ENCODE measurements around the gene MLEC. TPM values are rescaled to one million over a fixed set of nuclear protein-coding genes. Genes with fewer than 3 reads are reported as not detected.

The MLEC gene
- total RNA-seq, 1 experiment from 2014 or later, result 181 TPM

DNA sequence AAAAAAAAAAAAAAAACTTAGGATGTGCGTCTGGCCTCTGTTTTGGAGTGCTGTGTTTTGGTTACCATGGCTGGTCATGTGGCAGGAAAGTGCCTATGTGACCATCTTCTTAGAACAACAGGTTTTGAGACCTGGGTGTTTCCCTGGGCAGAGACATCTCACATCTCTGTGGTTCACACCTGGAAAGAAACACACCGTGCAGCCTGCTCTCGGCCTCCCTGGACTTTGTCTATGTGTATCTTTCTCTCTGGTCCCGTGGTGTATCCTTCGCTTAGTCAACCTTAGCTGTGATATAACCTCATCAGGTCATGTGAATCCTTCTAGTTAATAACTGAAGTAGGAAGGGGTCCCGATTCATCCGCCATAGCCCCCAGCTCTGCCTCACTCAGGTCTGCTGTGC is 61.3 kb downstream of the MLEC start:
- no peaks in the 10 kb centered on the region for H3K79me1 ChIP-seq (ENCODE audit: insufficient read depth, low read depth, low read length, poor library complexity, severe bottlenecking)
- no peak overlapping the region for H2BK120ac ChIP-seq (ENCODE audit: low read depth, low read length, poor library complexity, severe bottlenecking)
- H3K9ac ChIP-seq (ENCODE audit: extremely low read depth, insufficient read length, low read length), result no peak overlapping the region
- no peak overlapping the region for H4K5ac ChIP-seq (ENCODE audit: insufficient read length, low read depth, low read length)
- no peaks in the 10 kb centered on the region for H3K27me3 ChIP-seq (ENCODE audit: insufficient read depth, low read length)
- no peak overlapping the region for H3K4ac ChIP-seq (ENCODE audit: low read depth, low read length)
- TF ChIP-seq, protein P1, sequence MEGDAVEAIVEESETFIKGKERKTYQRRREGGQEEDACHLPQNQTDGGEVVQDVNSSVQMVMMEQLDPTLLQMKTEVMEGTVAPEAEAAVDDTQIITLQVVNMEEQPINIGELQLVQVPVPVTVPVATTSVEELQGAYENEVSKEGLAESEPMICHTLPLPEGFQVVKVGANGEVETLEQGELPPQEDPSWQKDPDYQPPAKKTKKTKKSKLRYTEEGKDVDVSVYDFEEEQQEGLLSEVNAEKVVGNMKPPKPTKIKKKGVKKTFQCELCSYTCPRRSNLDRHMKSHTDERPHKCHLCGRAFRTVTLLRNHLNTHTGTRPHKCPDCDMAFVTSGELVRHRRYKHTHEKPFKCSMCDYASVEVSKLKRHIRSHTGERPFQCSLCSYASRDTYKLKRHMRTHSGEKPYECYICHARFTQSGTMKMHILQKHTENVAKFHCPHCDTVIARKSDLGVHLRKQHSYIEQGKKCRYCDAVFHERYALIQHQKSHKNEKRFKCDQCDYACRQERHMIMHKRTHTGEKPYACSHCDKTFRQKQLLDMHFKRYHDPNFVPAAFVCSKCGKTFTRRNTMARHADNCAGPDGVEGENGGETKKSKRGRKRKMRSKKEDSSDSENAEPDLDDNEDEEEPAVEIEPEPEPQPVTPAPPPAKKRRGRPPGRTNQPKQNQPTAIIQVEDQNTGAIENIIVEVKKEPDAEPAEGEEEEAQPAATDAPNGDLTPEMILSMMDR (conservative IDR thresholded peaks at IDR 0.05), result no peak
- no peak overlapping the region for H3K56ac ChIP-seq (ENCODE audit: insufficient read length, low read depth, low read length)
- H3K36me3 Mint-ChIP-seq (ENCODE audit: insufficient read depth in 1 of 3, low read depth in 3 of 3), result no peaks in the 10 kb centered on the region
- H2BK15ac ChIP-seq (ENCODE audit: low read depth, low read length), result no peak overlapping the region
- H3K4me2 ChIP-seq (ENCODE audit: insufficient read depth, insufficient read length, low read length), result no peak overlapping the region
- H2AK5ac ChIP-seq (ENCODE audit: insufficient read length, low read length), result no peak overlapping the region
- H3K23me2 ChIP-seq (ENCODE audit: insufficient read length, low read depth, low read length, poor library complexity, severe bottlenecking), result no peaks in the 10 kb centered on the region
- no peak overlapping the region for H4K8ac ChIP-seq (replicated peaks; ENCODE audit: insufficient read length, low read depth, low read length)
- no peak overlapping the region for H4K91ac ChIP-seq (ENCODE audit: insufficient read length, low read depth, low read length)
- no peak overlapping the region for H2BK12ac ChIP-seq (ENCODE audit: insufficient read length, low read depth, low read length)
- H3T11ph ChIP-seq (ENCODE audit: low read length), result no peak overlapping the region
- no peaks in the 10 kb centered on the region for H3K4me1 Mint-ChIP-seq
- WGBS (ENCODE audit: extremely low coverage, insufficient read length, low lambda C conversion rate), result no CpG with 5 or more reads among the region's 7 CpGs
- no peak overlapping the region for H2BK20ac ChIP-seq (ENCODE audit: low read depth, low read length, poor library complexity, severe bottlenecking)
- no peak overlapping the region for H3K4me3 Mint-ChIP-seq
- H3K14ac ChIP-seq (ENCODE audit: insufficient read depth, low read length), result no peak overlapping the region
- H2BK5ac ChIP-seq (ENCODE audit: insufficient read length, low read length), result no peak overlapping the region
- no peaks in the 10 kb centered on the region for H4K20me1 ChIP-seq (ENCODE audit: control insufficient read depth, insufficient read depth, insufficient read length)
- no peaks in the 10 kb centered on the region for H3K9me3 Mint-ChIP-seq
- no peaks in the 10 kb centered on the region for H3K79me2 ChIP-seq (ENCODE audit: insufficient read depth, low read length)
- no peaks in the 10 kb centered on the region; the same call in none of the 2 replicates for H3K27me3 Mint-ChIP-seq (ENCODE audit: low read depth)
- no peak overlapping the region for H3K18ac ChIP-seq (ENCODE audit: insufficient read length, low read depth, low read length)
- H3K9me3 ChIP-seq (ENCODE audit: control insufficient read depth, low read depth, low read length), result no peaks in the 10 kb centered on the region
- DNase-seq, result no peak
- 0 out of 7 replicates have a peak overlapping the region, but pooled peaks of 1 of the 3 experiments have one; percentile 7 for H3K27ac Mint-ChIP-seq
- no peak overlapping the region for H2AFZ ChIP-seq (ENCODE audit: low read length)
- H3K23ac ChIP-seq (ENCODE audit: insufficient read length, low read depth, low read length), result no peak overlapping the region
- H3K4me1 ChIP-seq (ENCODE audit: insufficient read depth, low read length), result no peaks in the 10 kb centered on the region
- H3K27ac ChIP-seq (ENCODE audit: insufficient read length, low read depth, low read length), result no peak overlapping the region
